ENCODE measurements around the gene FAM3A.
"Not testable (repeated sequence)": the region's sequence is repeated elsewhere in the genome, so short reads cannot be mapped to it uniquely, and the experiment has no call there.

Gene FAM3A

GRCh38 chrX:154515966-154516655 lies at the start of gene FAM3A:
Gene FAM3A (minus strand): TSS chrX:154516232. CDS start chrX:154515772, 460 bp downstream.
- DNase-seq (ENCODE audit: low read depth): no peak

- not testable (repeated sequence) for DNase-seq (ENCODE audit: low read depth)
Observed at GRCh38 chrX:154562295-154562694, 46.3 kb upstream of the FAM3A start.

- not testable (repeated sequence) for DNase-seq (ENCODE audit: low read depth)
Observed at GRCh38 chrX:154560326-154560725, 44.3 kb upstream of the FAM3A start.

- DNase-seq (ENCODE audit: low read depth): not testable (repeated sequence)
Observed at GRCh38 chrX:154558896-154559295, 42.9 kb upstream of the FAM3A start.

GRCh38 chrX:154558060-154558690 lies 42.1 kb upstream of the FAM3A start:
- not testable (repeated sequence) for DNase-seq (ENCODE audit: low read depth)

GRCh38 chrX:154552112-154552806 lies 36.2 kb upstream of the FAM3A start:
- DNase-seq (ENCODE audit: low read depth): not testable (repeated sequence)

GRCh38 chrX:154549766-154550165 lies 33.7 kb upstream of the FAM3A start:
- no peak for DNase-seq (ENCODE audit: low read depth)

GRCh38 chrX:154548028-154548316 lies 31.9 kb upstream of the FAM3A start:
- no peak for DNase-seq (ENCODE audit: low read depth)

GRCh38 chrX:154547245-154548027 lies 31.4 kb upstream of the FAM3A start, which contains the start of gene IKBKG:
Gene IKBKG (plus strand): TSS chrX:154547620. CDS start chrX:154552003, 4,383 bp downstream.
- DNase-seq (ENCODE audit: low read depth): peak; percentile 65

- DNase-seq (ENCODE audit: low read depth): no peak
Observed at GRCh38 chrX:154546354-154547244, 30.6 kb upstream of the FAM3A start, which contains the start of gene G6PD. Gene G6PD (minus strand): TSS chrX:154546846. CDS start chrX:154546155, 691 bp downstream.

- no peak for DNase-seq (ENCODE audit: low read depth)
Observed at GRCh38 chrX:154545673-154546274, 29.7 kb upstream of the FAM3A start.

- DNase-seq (ENCODE audit: low read depth): no peak
Observed at GRCh38 chrX:154542723-154543424, 26.8 kb upstream of the FAM3A start.

GRCh38 chrX:154541896-154542722 lies 26.1 kb upstream of the FAM3A start:
- peak; percentile 81 for DNase-seq (ENCODE audit: low read depth)

- no peak for DNase-seq (ENCODE audit: low read depth)
Observed at GRCh38 chrX:154541589-154541895, 25.5 kb upstream of the FAM3A start.

- DNase-seq (ENCODE audit: low read depth): no peak
Observed at GRCh38 chrX:154540897-154541535, 25.0 kb upstream of the FAM3A start.

GRCh38 chrX:154540365-154540764 lies 24.3 kb upstream of the FAM3A start:
- DNase-seq (ENCODE audit: low read depth): not testable (repeated sequence)

- DNase-seq (ENCODE audit: low read depth): no peak
Observed at GRCh38 chrX:154539077-154539476, 23.0 kb upstream of the FAM3A start.

GRCh38 chrX:154535892-154536291 lies 19.9 kb upstream of the FAM3A start:
- no peak for DNase-seq (ENCODE audit: low read depth)

Measured in HS-27A (cell line).